K562 (cell line): ENCODE results near the gene DMGDH. TPM values are rescaled to one million over a fixed set of nuclear protein-coding genes. Genes with fewer than 3 reads are reported as not detected.

Experiments
- ZNF668 ChIP-seq: fragments of 250-450 bp; sonication (Bioruptor Pico); IDR thresholded peaks from 2 replicates; pipeline ENCODE4 v1.8.0; 2022; ENCODE audit warnings: mild to moderate bottlenecking, inconsistent platforms
- polyA plus RNA-seq, 8 experiments: library from polyadenylated mRNA; depleted of rRNA in 4 of 8; stranded (reverse) in 5 of 8; unstranded in 3 of 8; fragments of >200 nt; fragmentation: Nextera tagmentation in 2 of 8; fragmentation: Illumina TruSeq in 1 of 8; extraction: Ambion mirVana in 2 of 8; extraction: Trizol in 1 of 8; gene quantifications; 2 replicates each; pipeline versions ENCODE4 v1.2.1 to v1.2.3, GENCODE V29; 2011 to 2014; ENCODE audit warnings: inconsistent platforms in 1 of 8, missing spikeins in 1 of 8
- total RNA-seq, 7 experiments: library from RNA; depleted of rRNA in 6 of 7; stranded (reverse); fragments of >200 nt in 6 of 7; fragmentation: Illumina TruSeq in 2 of 7; extraction: Trizol in 2 of 7; gene quantifications; 2 replicates each; pipeline versions ENCODE4 v1.2.1 to v1.2.3, GENCODE V29; 2011 to 2021; ENCODE audit warnings: low replicate concordance in 1 of 7
- TF ChIP-seq, protein P1 (sequence below): fragments of 250-450 bp; sonication (Bioruptor Pico); IDR thresholded peaks from 2 replicates; pipeline ENCODE4 v1.9.0; 2021; ENCODE audit warnings: mild to moderate bottlenecking, inconsistent platforms

DMGDH gene
- total and polyA plus RNA-seq, 9 of the 15 experiments (the other 6 are each of a cell fraction or from before 2014, with no cell fraction given) = 0.13 to 0.58 TPM; not detected in 7

DNA sequence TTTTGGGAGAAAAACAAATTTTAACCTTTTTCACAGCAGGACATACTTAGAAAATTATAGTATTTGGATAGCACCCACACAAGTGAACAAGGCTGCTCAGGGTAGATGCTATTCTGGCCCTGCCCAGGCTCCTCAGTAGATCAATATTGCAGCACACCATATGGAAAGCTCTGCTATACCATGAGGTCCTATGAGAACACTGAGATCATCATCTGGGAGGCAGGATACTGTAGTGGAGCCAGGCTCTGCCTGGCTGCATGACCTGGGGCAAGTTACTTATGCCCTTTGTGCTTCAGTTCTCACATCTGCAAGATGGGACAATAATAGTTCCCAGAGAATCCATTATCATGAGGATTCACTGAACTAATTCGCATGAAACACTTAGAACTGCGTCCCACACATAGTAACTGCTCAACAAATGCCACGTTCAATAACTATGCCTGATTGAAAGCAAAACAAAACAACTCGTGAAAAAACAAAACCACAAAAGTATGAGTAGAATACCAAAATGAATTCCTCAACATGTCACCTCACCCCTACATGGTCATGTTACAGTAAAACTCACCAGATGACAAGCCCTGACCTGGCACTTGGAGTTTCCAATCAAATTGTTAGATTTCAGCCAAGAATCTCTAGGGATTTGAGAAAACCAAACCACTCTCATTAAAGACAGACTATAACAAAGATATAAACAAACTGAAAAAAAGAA is 116.2 kb downstream of the DMGDH start (continued):
- TF ChIP-seq, protein P1, sequence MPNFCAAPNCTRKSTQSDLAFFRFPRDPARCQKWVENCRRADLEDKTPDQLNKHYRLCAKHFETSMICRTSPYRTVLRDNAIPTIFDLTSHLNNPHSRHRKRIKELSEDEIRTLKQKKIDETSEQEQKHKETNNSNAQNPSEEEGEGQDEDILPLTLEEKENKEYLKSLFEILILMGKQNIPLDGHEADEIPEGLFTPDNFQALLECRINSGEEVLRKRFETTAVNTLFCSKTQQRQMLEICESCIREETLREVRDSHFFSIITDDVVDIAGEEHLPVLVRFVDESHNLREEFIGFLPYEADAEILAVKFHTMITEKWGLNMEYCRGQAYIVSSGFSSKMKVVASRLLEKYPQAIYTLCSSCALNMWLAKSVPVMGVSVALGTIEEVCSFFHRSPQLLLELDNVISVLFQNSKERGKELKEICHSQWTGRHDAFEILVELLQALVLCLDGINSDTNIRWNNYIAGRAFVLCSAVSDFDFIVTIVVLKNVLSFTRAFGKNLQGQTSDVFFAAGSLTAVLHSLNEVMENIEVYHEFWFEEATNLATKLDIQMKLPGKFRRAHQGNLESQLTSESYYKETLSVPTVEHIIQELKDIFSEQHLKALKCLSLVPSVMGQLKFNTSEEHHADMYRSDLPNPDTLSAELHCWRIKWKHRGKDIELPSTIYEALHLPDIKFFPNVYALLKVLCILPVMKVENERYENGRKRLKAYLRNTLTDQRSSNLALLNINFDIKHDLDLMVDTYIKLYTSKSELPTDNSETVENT (CRISPR knock-in tag) = no peak
- no peak for TF ChIP-seq ZNF668 (CRISPR knock-in tag)

Other genes starting within 250 kb of the DMGDH start
- gene ARSB, start 84.4 kb downstream of the DMGDH start, total RNA-seq (2014; rRNA removed) = 1.7 and 2.9 TPM in 2 replicates
- gene ARSB, start 84.4 kb downstream of the DMGDH start, total RNA-seq (2014; rRNA removed; fragmentation: Illumina TruSeq; extraction: Trizol) = 3.2 TPM in 2 replicates
- gene ARSB, start 84.4 kb downstream of the DMGDH start, total RNA-seq (2015; rRNA removed; fragmentation: Illumina TruSeq; extraction: Trizol) = 4.5 and 4.6 TPM in 2 replicates
- gene ARSB, start 84.4 kb downstream of the DMGDH start, total RNA-seq (2021) = 3.2 and 3.3 TPM in 2 replicates
- gene ARSB, start 84.4 kb downstream of the DMGDH start, polyA plus RNA-seq (2011; rRNA removed) = 1.7 and 3.1 TPM in 2 replicates
- gene ARSB, start 84.4 kb downstream of the DMGDH start, polyA plus RNA-seq (2014; fragmentation: Illumina TruSeq; extraction: Trizol) = 1.7 and 2.4 TPM in 2 replicates
- gene ARSB, start 84.4 kb downstream of the DMGDH start, polyA plus RNA-seq (2014; fragmentation: Nextera tagmentation; extraction: Ambion mirVana) = under 1 TPM; 0.52 to 0.68 TPM
- gene ARSB, start 84.4 kb downstream of the DMGDH start, polyA plus RNA-seq (2014; rRNA removed) = 1.4 and 2.8 TPM in 2 replicates
- not detected in 2 replicates for gene BHMT2, start 93 bp upstream of the DMGDH start, total RNA-seq (2014; rRNA removed)
- not detected in 2 replicates for gene BHMT2, start 93 bp upstream of the DMGDH start, total RNA-seq (2014; rRNA removed; fragmentation: Illumina TruSeq; extraction: Trizol)
- not detected in 2 replicates for gene BHMT2, start 93 bp upstream of the DMGDH start, total RNA-seq (2015; rRNA removed; fragmentation: Illumina TruSeq; extraction: Trizol)
- gene BHMT2, start 93 bp upstream of the DMGDH start, total RNA-seq (2021) = not detected in 2 replicates
- not detected in 2 replicates for gene BHMT2, start 93 bp upstream of the DMGDH start, polyA plus RNA-seq (2011; rRNA removed)
- gene BHMT2, start 93 bp upstream of the DMGDH start, polyA plus RNA-seq (2014; fragmentation: Illumina TruSeq; extraction: Trizol) = not detected in 2 replicates
- not detected for gene BHMT2, start 93 bp upstream of the DMGDH start, polyA plus RNA-seq (2014; fragmentation: Nextera tagmentation; extraction: Ambion mirVana)
- gene BHMT2, start 93 bp upstream of the DMGDH start, polyA plus RNA-seq (2014; rRNA removed) = not detected in 2 replicates
- gene BHMT, start 42.1 kb upstream of the DMGDH start, total RNA-seq (2014; rRNA removed) = not detected in 2 replicates
- gene BHMT, start 42.1 kb upstream of the DMGDH start, total RNA-seq (2014; rRNA removed; fragmentation: Illumina TruSeq; extraction: Trizol) = not detected in 2 replicates
- not detected in 2 replicates for gene BHMT, start 42.1 kb upstream of the DMGDH start, total RNA-seq (2015; rRNA removed; fragmentation: Illumina TruSeq; extraction: Trizol)
- gene BHMT, start 42.1 kb upstream of the DMGDH start, total RNA-seq (2021) = 0.16 TPM in 1 of 2 replicates, not detected in the other
- gene BHMT, start 42.1 kb upstream of the DMGDH start, polyA plus RNA-seq (2011; rRNA removed) = not detected in 2 replicates
- not detected in 2 replicates for gene BHMT, start 42.1 kb upstream of the DMGDH start, polyA plus RNA-seq (2014; fragmentation: Illumina TruSeq; extraction: Trizol)
- gene BHMT, start 42.1 kb upstream of the DMGDH start, polyA plus RNA-seq (2014; fragmentation: Nextera tagmentation; extraction: Ambion mirVana) = not detected
- gene BHMT, start 42.1 kb upstream of the DMGDH start, polyA plus RNA-seq (2014; rRNA removed) = not detected in 2 replicates
- 4.5 and 4.7 TPM in 2 replicates for gene JMY, start 166.5 kb upstream of the DMGDH start, total RNA-seq (2014; rRNA removed)
- 5.2 and 6.5 TPM in 2 replicates for gene JMY, start 166.5 kb upstream of the DMGDH start, total RNA-seq (2014; rRNA removed; fragmentation: Illumina TruSeq; extraction: Trizol)
- 2.3 and 2.5 TPM in 2 replicates for gene JMY, start 166.5 kb upstream of the DMGDH start, total RNA-seq (2015; rRNA removed; fragmentation: Illumina TruSeq; extraction: Trizol)
- gene JMY, start 166.5 kb upstream of the DMGDH start, total RNA-seq (2021) = 4.6 and 5.5 TPM in 2 replicates
- 2.3 and 2.5 TPM in 2 replicates for gene JMY, start 166.5 kb upstream of the DMGDH start, polyA plus RNA-seq (2011; rRNA removed)
- 3.7 and 3.9 TPM in 2 replicates for gene JMY, start 166.5 kb upstream of the DMGDH start, polyA plus RNA-seq (2014; fragmentation: Illumina TruSeq; extraction: Trizol)
- gene JMY, start 166.5 kb upstream of the DMGDH start, polyA plus RNA-seq (2014; fragmentation: Nextera tagmentation; extraction: Ambion mirVana) = 1 to 10 TPM; 1.1 TPM
- 2.8 and 3.9 TPM in 2 replicates for gene JMY, start 166.5 kb upstream of the DMGDH start, polyA plus RNA-seq (2014; rRNA removed)